Spleen (tissue), 11 donors: ENCODE measurements around the gene MBD1. TPM values are rescaled to one million over a fixed set of nuclear protein-coding genes. Genes with fewer than 3 reads are reported as not detected.
A peak's percentile ranks its signal among the peaks of the same experiment; 100 is the strongest.

Source experiments
- DNase-seq: peaks from one replicate; pipeline ENCODE4 v3.0.0-alpha.2; 2020
- H3K27ac ChIP-seq, 8 donors: fragments of 200-600 bp; sonication (generic) in 7 of 8; 1 replicate in 4 of 8; 2 replicates in 4 of 8; pipeline versions ENCODE4 v1.5.0 to v1.8.0; 2016 to 2021; ENCODE audit warnings: inconsistent platforms in 4 of 8, mild to moderate bottlenecking in 4 of 8, moderate library complexity in 1 of 8
- H3K27me3 ChIP-seq, 7 donors: fragments of 200-600 bp; sonication (generic) in 6 of 7; replicated peaks in 1 of 7; 1 replicate in 4 of 7; 2 replicates in 3 of 7; pipeline versions ENCODE4 v1.5.0 to v1.8.0; 2016 to 2021; ENCODE audit warnings: inconsistent platforms in 3 of 7, mild to moderate bottlenecking in 1 of 7
- H3K36me3 ChIP-seq, 6 donors: fragments of 200-600 bp; sonication (generic) in 5 of 6; 1 replicate in 4 of 6; 2 replicates in 2 of 6; pipeline versions ENCODE4 v1.5.0 to v1.8.0; 2016 to 2021; ENCODE audit warnings: inconsistent platforms in 2 of 6
- H3K4me1 ChIP-seq, 6 donors: fragments of 200-600 bp; sonication (generic) in 5 of 6; 1 replicate in 3 of 6; 2 replicates in 3 of 6; pipeline versions ENCODE4 v1.5.0 to v1.8.0; 2016 to 2021; ENCODE audit warnings: inconsistent platforms in 3 of 6
- H3K4me3 ChIP-seq, 8 donors: fragments of 200-600 bp; sonication (generic) in 7 of 8; 1 replicate in 4 of 8; 2 replicates in 4 of 8; pipeline versions ENCODE4 v1.5.0 to v1.8.0; 2016 to 2021; ENCODE audit warnings: inconsistent platforms in 4 of 8, mild to moderate bottlenecking in 4 of 8, moderate library complexity in 2 of 8
- H3K9me3 ChIP-seq, 8 donors: fragments of 200-600 bp; sonication (generic) in 7 of 8; 1 replicate in 4 of 8; 2 replicates in 4 of 8; pipeline versions ENCODE4 v1.5.0 to v1.8.0; 2016 to 2021; ENCODE audit warnings: inconsistent platforms in 4 of 8
- POLR2A ChIP-seq, 3 donors: fragments of 450-650 bp; IDR thresholded peaks; one replicate each; pipeline ENCODE4 v1.5.1; 2017; ENCODE audit warnings: antibody characterized with exemption in 3 of 3, mild to moderate bottlenecking in 1 of 3
- POLR2AphosphoS5 ChIP-seq, 3 donors: sonication (generic); formaldehyde crosslinking; IDR thresholded peaks; one replicate each; pipeline ENCODE4 v1.5.1; 2017; ENCODE audit warnings: antibody characterized with exemption in 3 of 3
- WGBS, 5 donors: extraction: QIAGEN DNeasy Blood & Tissue Kit in 3 of 5; methylation state at CpG; one replicate each; pipeline versions ENCODE4 v1.1.5 to v1.1.7; 2013 to 2018; 5-methylcytosine and 5-hydroxymethylcytosine counted together
- intact Hi-C: fragments of 100-400 bp; cut with DNase I; formaldehyde crosslinking; loops from one replicate; pipeline ENCODE4 v1.15.0; 2023; ENCODE audit warnings: low total_unique reads
- polyA plus RNA-seq, 3 donors: library from polyadenylated mRNA; stranded (reverse); fragments of 200-250 nt; gene quantifications; one replicate each; pipeline ENCODE4 v1.2.1, GENCODE V29; 2013
- total RNA-seq, 7 donors: library from RNA; depleted of rRNA in 3 of 7; stranded (reverse); fragments of >200 nt in 3 of 7; fragmentation: NEBNext Ultra II Directional in 4 of 7; extraction: Animal tissue kit (Norgen Biotek cat#: 25700) in 4 of 7; gene quantifications; one replicate each; pipeline versions ENCODE4 v1.1.0 to v1.2.1, GENCODE V29; 2016 to 2021
- TF ChIP-seq, protein P1 (sequence below), 11 experiments: fragments of 200-600 bp in 7 of 11; fragments of 450-650 bp in 4 of 11; sonication (generic) in 4 of 11; IDR thresholded peaks in 8 of 11; conservative IDR thresholded peaks in 3 of 11; 1 replicate in 7 of 11; 2 replicates in 4 of 11; pipeline versions ENCODE4 v1.4.0 to v1.8.0; 2016 to 2021; ENCODE audit warnings: antibody characterized with exemption in 11 of 11, inconsistent platforms in 4 of 11, mild to moderate bottlenecking in 1 of 11
- donor health status: healthy with polysubstance abuse.
- donor health status: DM: no; HTN: no; CAD: no; lungs with moderate emphysema.
- donor health status: DM: no; HTN: no; CAD: no.
- donor health status: Bipolar disorder and iron deficiency.
- donor health status: healthy.
- donor health status: DM: no; HTN: no; CAD: no.
- donor health status: DM: yes; HTN: yes; CAD: no.

Gene MBD1
- total and polyA plus RNA-seq, 10 donors, result 22.2 to 137 (median 86.2) TPM

DNA sequence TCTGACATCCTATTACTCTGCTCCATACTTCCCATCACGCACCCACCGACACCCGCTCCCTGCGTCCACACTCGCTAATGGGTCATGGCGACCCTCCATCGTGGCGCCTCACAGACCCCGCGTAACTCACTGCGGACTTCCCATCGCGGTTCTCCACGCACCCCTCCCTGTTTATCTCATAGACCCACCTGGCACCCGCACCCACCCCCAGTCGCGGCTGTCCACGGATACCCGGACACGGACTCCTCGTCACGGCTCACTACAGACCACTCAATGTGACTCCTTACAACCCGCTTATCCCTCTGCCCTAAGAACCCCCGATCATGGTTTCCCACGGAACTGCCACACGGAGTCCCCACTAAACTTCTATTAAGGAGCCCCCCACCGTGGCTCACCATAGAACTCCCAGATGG, 5.7 kb upstream of the MBD1 start:
- WGBS, 5 donors, result 0 to 1% (median 1%) methylated on average over 27 of the region's 27 CpGs
- Histone ChIP-seq H3K9me3 (no peaks in the 10 kb centered on the region), H3K4me3 (peak overlapping the region; percentile 54 to 96 (median 87)), H3K36me3 (peaks cover 0 to 42% (median 35%) of the 10 kb centered on the region in 6 donors), H3K27me3 (no peaks in the 10 kb centered on the region), H3K4me1 (peaks cover 16 to 56% (median 27%) of the 10 kb centered on the region in 6 donors), H3K27ac (peak overlapping the region; percentile 77 to 95 (median 89))
- TF ChIP-seq, protein P1, sequence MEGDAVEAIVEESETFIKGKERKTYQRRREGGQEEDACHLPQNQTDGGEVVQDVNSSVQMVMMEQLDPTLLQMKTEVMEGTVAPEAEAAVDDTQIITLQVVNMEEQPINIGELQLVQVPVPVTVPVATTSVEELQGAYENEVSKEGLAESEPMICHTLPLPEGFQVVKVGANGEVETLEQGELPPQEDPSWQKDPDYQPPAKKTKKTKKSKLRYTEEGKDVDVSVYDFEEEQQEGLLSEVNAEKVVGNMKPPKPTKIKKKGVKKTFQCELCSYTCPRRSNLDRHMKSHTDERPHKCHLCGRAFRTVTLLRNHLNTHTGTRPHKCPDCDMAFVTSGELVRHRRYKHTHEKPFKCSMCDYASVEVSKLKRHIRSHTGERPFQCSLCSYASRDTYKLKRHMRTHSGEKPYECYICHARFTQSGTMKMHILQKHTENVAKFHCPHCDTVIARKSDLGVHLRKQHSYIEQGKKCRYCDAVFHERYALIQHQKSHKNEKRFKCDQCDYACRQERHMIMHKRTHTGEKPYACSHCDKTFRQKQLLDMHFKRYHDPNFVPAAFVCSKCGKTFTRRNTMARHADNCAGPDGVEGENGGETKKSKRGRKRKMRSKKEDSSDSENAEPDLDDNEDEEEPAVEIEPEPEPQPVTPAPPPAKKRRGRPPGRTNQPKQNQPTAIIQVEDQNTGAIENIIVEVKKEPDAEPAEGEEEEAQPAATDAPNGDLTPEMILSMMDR (IDR thresholded peaks at IDR 0.05 in 8 of 11, conservative IDR thresholded peaks at IDR 0.05 in 3 of 11), result no peak
- TF ChIP-seq POLR2AphosphoS5 (IDR thresholded peaks at IDR 0.05) (no peak), POLR2A (IDR thresholded peaks at IDR 0.05) (no peak)
- intact Hi-C loops, result loop anchor here (10.0 kb wide), 1 partner anchor 88 kb away; the partner anchor contains the start of gene SKA1
- peak; percentile 92 for DNase-seq

DNA sequence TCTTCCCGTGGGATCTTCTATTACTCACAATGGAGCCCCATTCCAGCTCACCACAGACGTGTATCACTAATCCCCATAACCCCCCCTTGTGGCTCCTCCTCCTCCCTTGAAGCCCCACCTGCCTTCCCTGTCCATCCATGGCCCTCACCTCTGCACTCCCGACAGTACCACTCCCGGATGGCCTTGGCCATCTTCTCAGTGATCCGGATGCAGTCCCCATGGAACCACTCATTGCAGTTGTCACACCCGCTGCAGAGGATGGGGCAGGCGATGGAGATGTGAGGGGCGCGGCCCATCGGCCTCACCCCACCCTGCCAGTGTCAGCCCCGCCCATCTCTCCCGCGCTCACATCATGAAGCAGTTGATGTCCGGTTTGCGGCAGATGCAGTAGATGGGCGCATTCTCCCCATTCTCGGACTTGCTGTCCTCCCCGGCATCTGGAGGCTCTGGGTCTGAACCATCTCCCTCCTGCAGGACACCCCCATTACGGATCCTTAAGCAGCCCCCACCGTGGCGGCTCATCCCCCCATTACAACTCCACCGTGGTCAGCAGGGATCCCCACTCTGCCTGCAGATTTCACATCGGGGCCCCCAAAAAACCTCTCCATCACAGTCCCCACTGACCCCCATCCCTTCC, 5.2 kb upstream of the MBD1 start:
- Histone ChIP-seq H3K9me3 (no peaks in the 10 kb centered on the region), H3K27me3 (no peaks in the 10 kb centered on the region), H3K27ac (peak overlapping the region; percentile 77 to 95 (median 89)), H3K36me3 (peaks cover 0 to 44% (median 35%) of the 10 kb centered on the region in 6 donors), H3K4me3 (peak overlapping the region; percentile 54 to 96 (median 87)), H3K4me1 (peaks cover 18 to 60% (median 31%) of the 10 kb centered on the region in 6 donors)
- intact Hi-C loops, result loop anchor here (10.0 kb wide), 1 partner anchor 88 kb away; the partner anchor contains the start of gene SKA1
- TF ChIP-seq, protein P1 (IDR thresholded peaks at IDR 0.05 in 8 of 11, conservative IDR thresholded peaks at IDR 0.05 in 3 of 11), result no peak
- TF ChIP-seq POLR2AphosphoS5 (IDR thresholded peaks at IDR 0.05), result peak in 2 of 3 donors; percentile 18 to 29
- 32 to 40% (median 37%) methylated on average over 23 of the region's 23 CpGs for WGBS, 5 donors
- peak; percentile 87 for DNase-seq

DNA sequence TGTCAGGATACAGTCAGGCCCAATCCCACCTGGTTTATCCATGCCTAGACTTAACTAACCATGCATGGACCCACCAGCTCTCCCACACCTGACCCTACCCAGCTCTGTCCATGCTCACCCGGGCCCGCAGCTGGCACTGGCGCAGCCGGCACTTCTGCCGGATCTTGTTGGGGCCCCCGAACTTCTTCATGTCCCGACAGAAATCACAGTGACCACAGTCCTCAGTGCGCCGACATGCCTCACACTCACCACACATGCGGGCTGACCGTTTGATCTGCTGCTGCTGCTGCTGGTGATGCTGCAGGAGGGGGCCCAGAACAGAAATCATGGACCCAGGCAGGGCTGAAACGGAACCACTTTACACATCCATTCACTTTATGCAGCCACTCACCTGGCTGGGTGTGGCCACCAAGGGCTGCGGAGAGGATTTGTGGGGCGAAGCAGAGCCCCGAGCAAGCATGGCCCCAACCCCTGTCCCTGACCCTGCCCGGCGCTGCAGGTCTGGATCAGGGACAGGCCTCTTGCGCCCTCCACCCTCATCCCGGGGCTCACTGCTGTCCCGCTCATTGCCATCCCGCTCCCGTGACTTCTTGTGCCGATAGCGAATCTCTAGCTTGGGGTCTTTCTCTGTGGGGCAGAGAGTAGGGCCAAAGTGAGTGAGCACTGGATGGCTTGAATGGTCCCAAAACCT, 4.5 kb upstream of the MBD1 start:
- no peaks in the 10 kb centered on the region for H3K9me3 ChIP-seq
- H3K27me3 ChIP-seq, result no peaks in the 10 kb centered on the region
- TF ChIP-seq POLR2AphosphoS5 (IDR thresholded peaks at IDR 0.05) (no peak), POLR2A (IDR thresholded peaks at IDR 0.05) (no peak)
- TF ChIP-seq, protein P1 (IDR thresholded peaks at IDR 0.05 in 8 of 11, conservative IDR thresholded peaks at IDR 0.05 in 3 of 11), result no peak
- H3K4me3 ChIP-seq, result peak overlapping the region in 2 of 8 donors; percentile 88 to 96
- whole genome bisulfite sequencing, 5 donors, result 94 to 98% (median 97%) methylated on average over 24 of the region's 24 CpGs
- intact Hi-C loops, result loop anchor here (10.0 kb wide), 1 partner anchor 89 kb away; the partner anchor contains the start of gene SKA1
- peaks cover 0 to 44% (median 35%) of the 10 kb centered on the region in 6 donors for H3K36me3 ChIP-seq
- DNase-seq, result peak; percentile 84
- H3K4me1 ChIP-seq, result peaks cover 18 to 62% (median 32%) of the 10 kb centered on the region in 6 donors
- H3K27ac ChIP-seq, result peak overlapping the region in 2 of 8 donors; percentile 94 to 95

DNA sequence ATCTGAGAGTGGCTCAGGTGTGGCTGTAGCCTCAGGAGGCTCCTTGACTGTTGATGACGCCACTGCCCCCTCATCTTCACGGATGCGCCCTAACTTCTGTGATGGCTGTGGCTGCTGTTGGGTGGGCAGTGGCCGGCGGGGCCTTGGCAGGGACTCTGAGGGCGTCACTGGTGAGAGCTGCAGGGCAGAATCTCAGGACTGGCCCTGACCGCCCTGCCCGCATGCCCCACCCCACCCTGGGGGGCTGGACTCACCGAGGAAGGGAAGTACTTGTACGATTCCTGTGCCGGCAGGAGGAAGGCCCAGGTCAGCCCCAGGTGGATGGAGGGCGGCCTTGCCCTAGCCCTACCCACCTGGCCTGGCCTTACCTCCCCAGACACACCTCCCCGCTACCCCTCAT, 3.7 kb upstream of the MBD1 start:
- intact Hi-C loops, result loop anchor here (10.0 kb wide), 1 partner anchor 90 kb away; the partner anchor contains the start of gene SKA1
- DNase-seq, result no peak

More for the DNA sequence above, 3.7 kb upstream of the MBD1 start:
- H3K4me1 ChIP-seq, result peaks cover 25 to 69% (median 39%) of the 10 kb centered on the region in 6 donors
- no peaks in the 10 kb centered on the region for H3K9me3 ChIP-seq
- 72 to 97% (median 86%) methylated on average over 7 to 13 of the region's 13 CpGs for WGBS, 5 donors
- H3K27me3 ChIP-seq, result no peaks in the 10 kb centered on the region
- no peak overlapping the region for H3K4me3 ChIP-seq
- H3K27ac ChIP-seq, result peak overlapping the region in 1 of 8 donors; percentile 16
- TF ChIP-seq, protein P1 (IDR thresholded peaks at IDR 0.05 in 8 of 11, conservative IDR thresholded peaks at IDR 0.05 in 3 of 11), result no peak
- no peak for TF ChIP-seq POLR2AphosphoS5 (IDR thresholded peaks at IDR 0.05)
- no peak for TF ChIP-seq POLR2A (IDR thresholded peaks at IDR 0.05)
- peaks cover 0 to 44% (median 35%) of the 10 kb centered on the region in 6 donors for H3K36me3 ChIP-seq
